ENCODE data around the gene LRFN2. TPM values are rescaled to one million over a fixed set of nuclear protein-coding genes. Genes with fewer than 3 reads are reported as not detected.

LRFN2 gene
- polyA plus RNA-seq, 1 of the 3 experiments (the other 2 are of a cell fraction) = 0.02 TPM

DNA sequence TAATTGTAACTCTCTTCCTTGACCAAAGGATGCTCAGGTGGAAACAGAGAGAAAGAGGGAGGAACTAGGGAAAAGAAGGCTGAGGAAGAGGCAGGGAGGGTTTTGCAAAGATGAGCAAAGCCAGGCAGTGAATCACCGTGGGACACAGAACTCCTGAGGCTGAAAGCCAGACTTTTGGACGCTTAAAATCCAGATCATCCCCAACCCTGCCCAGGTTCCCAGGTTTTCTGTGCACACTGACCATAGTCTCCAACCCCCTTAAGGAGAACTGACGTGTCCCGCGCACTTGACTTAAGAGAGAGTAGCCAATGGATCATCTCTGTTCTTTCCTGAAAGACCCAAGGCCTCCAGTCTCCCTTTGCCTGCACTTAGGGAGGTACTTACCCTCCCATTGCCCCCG is 75.3 kb downstream of the LRFN2 start:
- Histone ChIP-seq H3K9ac (no peak overlapping the region), H3F3A (replicated peaks; ENCODE audit: insufficient read depth) (no peaks in the 10 kb centered on the region), H3K27me3 (ENCODE audit: insufficient read depth) (no peaks in the 10 kb centered on the region), H3K4me2 (no peak overlapping the region), H3K4me1 (ENCODE audit: control insufficient read depth in 1 of 2, insufficient read depth in 2 of 2, low read depth in 1 of 2, low read length in 1 of 2) (peaks cover 0 to 65% of the 10 kb centered on the region in 2 experiments; a peak in 2 of 4 replicates), H2AFZ (ENCODE audit: low read depth) (no peak overlapping the region), H3K4me3 (ENCODE audit: low read depth in 2 of 2, low read length in 1 of 2) (no peak overlapping the region), H3K79me2 (ENCODE audit: insufficient read depth) (no peaks in the 10 kb centered on the region), H4K20me1 (ENCODE audit: insufficient read depth) (no peaks in the 10 kb centered on the region), H3K9me3 (no peaks in the 10 kb centered on the region), H3K27ac (ENCODE audit: low read depth in 2 of 2, low read length in 1 of 2) (peak overlapping the region in 1 of 2 experiments; percentile 80; a peak in 2 of 4 replicates), H3K36me3 (replicated peaks in 1 of 2; ENCODE audit: control insufficient read depth in 1 of 2, insufficient read depth in 2 of 2, low read length in 1 of 2) (no peaks in the 10 kb centered on the region), H3K9me2 (no peaks in the 10 kb centered on the region)
- TF ChIP-seq, protein P1, sequence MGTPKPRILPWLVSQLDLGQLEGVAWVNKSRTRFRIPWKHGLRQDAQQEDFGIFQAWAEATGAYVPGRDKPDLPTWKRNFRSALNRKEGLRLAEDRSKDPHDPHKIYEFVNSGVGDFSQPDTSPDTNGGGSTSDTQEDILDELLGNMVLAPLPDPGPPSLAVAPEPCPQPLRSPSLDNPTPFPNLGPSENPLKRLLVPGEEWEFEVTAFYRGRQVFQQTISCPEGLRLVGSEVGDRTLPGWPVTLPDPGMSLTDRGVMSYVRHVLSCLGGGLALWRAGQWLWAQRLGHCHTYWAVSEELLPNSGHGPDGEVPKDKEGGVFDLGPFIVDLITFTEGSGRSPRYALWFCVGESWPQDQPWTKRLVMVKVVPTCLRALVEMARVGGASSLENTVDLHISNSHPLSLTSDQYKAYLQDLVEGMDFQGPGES (IDR thresholded peaks at IDR 0.05; ENCODE audit: low read depth, low read length) = no peak
- TF ChIP-seq, protein P2, sequence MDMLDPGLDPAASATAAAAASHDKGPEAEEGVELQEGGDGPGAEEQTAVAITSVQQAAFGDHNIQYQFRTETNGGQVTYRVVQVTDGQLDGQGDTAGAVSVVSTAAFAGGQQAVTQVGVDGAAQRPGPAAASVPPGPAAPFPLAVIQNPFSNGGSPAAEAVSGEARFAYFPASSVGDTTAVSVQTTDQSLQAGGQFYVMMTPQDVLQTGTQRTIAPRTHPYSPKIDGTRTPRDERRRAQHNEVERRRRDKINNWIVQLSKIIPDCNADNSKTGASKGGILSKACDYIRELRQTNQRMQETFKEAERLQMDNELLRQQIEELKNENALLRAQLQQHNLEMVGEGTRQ (IDR thresholded peaks at IDR 0.05; ENCODE audit: borderline replicate concordance, low read depth, low read length) = no peak
- TF ChIP-seq TEAD4 (IDR thresholded peaks at IDR 0.05; ENCODE audit: borderline replicate concordance, insufficient read depth) (no peak), YY1 (IDR thresholded peaks at IDR 0.05; ENCODE audit: low read depth) (no peak), SMC3 (IDR thresholded peaks at IDR 0.05; ENCODE audit: low read depth, low read length) (no peak), RCOR1 (IDR thresholded peaks at IDR 0.05; ENCODE audit: low read length) (no peak), RXRA (IDR thresholded peaks at IDR 0.05; ENCODE audit: borderline replicate concordance, low read depth) (no peak), TCF12 (IDR thresholded peaks at IDR 0.05) (no peak), GATA2 (CRISPR knock-in tag; IDR thresholded peaks at IDR 0.05) (no peak), GABPA (IDR thresholded peaks at IDR 0.05; ENCODE audit: low read depth) (no peak), RAD21 (IDR thresholded peaks at IDR 0.05; ENCODE audit: low read length) (no peak)
- TF ChIP-seq, protein P3, sequence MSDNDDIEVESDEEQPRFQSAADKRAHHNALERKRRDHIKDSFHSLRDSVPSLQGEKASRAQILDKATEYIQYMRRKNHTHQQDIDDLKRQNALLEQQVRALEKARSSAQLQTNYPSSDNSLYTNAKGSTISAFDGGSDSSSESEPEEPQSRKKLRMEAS (IDR thresholded peaks at IDR 0.05; ENCODE audit: low read depth) = no peak
- DNase-seq = no peak
- 55% methylated on average over 6 of the region's 6 CpGs for WGBS (ENCODE audit: low lambda C conversion rate)
- ChIA-PET CTCF (interaction anchor here (2.0 kb wide), 1 partner anchor 183 kb away, joined by 7 read pairs; no protein-coding TSS in a partner anchor), POLR2A (no interaction called here)

DNA sequence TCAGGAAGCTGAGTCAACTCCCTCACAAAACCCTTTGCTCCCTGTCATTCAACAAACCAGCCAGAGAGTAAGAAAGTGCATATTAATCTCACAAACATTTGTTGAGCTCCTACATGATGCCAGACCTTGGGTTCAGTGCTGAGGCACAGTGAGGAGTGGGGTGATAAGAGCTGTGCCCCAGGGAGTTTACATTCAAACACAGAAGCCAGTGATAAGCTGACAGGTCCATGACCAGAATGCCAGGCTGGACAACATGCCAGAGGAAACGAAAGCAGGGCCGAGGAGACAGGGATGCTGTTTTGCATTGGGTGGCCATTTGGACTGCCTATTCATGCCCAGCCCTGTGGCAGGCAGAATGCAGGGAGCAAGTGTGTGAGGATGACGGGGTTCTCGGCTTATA is 76.7 kb downstream of the LRFN2 start:
- peak overlapping the region in 1 of 2 experiments; percentile 88; a peak in 2 of 4 replicates for H3K27ac ChIP-seq (ENCODE audit: low read depth in 2 of 2, low read length in 1 of 2)
- H2AFZ ChIP-seq (ENCODE audit: low read depth) = no peak overlapping the region
- no peaks in the 10 kb centered on the region for H3F3A ChIP-seq (replicated peaks; ENCODE audit: insufficient read depth)
- CTCF ChIA-PET = interaction anchor here (0.7 to 2.4 kb wide), 5 partner anchors 14 to 182 kb away, joined by 3 to 9 read pairs (median 4); partner anchors contain the start of gene LRFN2
- H3K36me3 ChIP-seq (replicated peaks in 1 of 2; ENCODE audit: control insufficient read depth in 1 of 2, insufficient read depth in 2 of 2, low read length in 1 of 2) = no peaks in the 10 kb centered on the region
- POLR2A ChIA-PET = interaction anchor here (1.0 kb wide), 2 partner anchors 76 to 99 kb away, joined by 3 read pairs; partner anchors contain the start of gene LRFN2
- H3K9ac ChIP-seq = no peak overlapping the region
- peak; percentile 42 for TF ChIP-seq RAD21 (IDR thresholded peaks at IDR 0.05; ENCODE audit: low read length)
- peak in 1 of 2 experiments; percentile 88; a peak in 2 of 4 replicates for TF ChIP-seq EP300 (IDR thresholded peaks at IDR 0.05; ENCODE audit: borderline replicate concordance in 1 of 2, low read depth in 1 of 2, low read length in 1 of 2)
- TF ChIP-seq MXI1 (IDR thresholded peaks at IDR 0.05; ENCODE audit: low read depth, low read length) = peak; percentile 89
- peak; percentile 3; the same call in 1 of the 2 replicates for TF ChIP-seq SMC3 (IDR thresholded peaks at IDR 0.05; ENCODE audit: low read depth, low read length)
- TF ChIP-seq RCOR1 (IDR thresholded peaks at IDR 0.05; ENCODE audit: low read length) = peak; percentile 97
- no peak for TF ChIP-seq TAF1 (IDR thresholded peaks at IDR 0.05; ENCODE audit: borderline replicate concordance, low read depth, low read length)
- peak; percentile 81 for TF ChIP-seq CHD2 (IDR thresholded peaks at IDR 0.05; ENCODE audit: low read length, partially characterized antibody)
- peak; percentile 97 for TF ChIP-seq GATA2 (CRISPR knock-in tag; IDR thresholded peaks at IDR 0.05)
- peak; percentile 95 for TF ChIP-seq FOXJ3 (CRISPR knock-in tag; IDR thresholded peaks at IDR 0.05)
- TF ChIP-seq, protein P4, sequence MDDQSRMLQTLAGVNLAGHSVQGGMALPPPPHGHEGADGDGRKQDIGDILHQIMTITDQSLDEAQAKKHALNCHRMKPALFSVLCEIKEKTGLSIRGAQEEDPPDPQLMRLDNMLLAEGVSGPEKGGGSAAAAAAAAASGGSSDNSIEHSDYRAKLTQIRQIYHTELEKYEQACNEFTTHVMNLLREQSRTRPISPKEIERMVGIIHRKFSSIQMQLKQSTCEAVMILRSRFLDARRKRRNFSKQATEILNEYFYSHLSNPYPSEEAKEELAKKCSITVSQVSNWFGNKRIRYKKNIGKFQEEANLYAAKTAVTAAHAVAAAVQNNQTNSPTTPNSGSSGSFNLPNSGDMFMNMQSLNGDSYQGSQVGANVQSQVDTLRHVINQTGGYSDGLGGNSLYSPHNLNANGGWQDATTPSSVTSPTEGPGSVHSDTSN (IDR thresholded peaks at IDR 0.05) = no peak
- TF ChIP-seq FOSL2 (IDR thresholded peaks at IDR 0.05; ENCODE audit: borderline replicate concordance, low read depth) = no peak
- WGBS (ENCODE audit: low lambda C conversion rate) = 28% methylated on average over 4 of the region's 4 CpGs
- peaks cover 0 to 59% of the 10 kb centered on the region in 2 experiments; a peak in 2 of 4 replicates for H3K4me1 ChIP-seq (ENCODE audit: control insufficient read depth in 1 of 2, insufficient read depth in 2 of 2, low read depth in 1 of 2, low read length in 1 of 2)
- H3K4me3 ChIP-seq (ENCODE audit: low read depth in 2 of 2, low read length in 1 of 2) = no peak overlapping the region
- no peaks in the 10 kb centered on the region for H3K9me3 ChIP-seq
- no peaks in the 10 kb centered on the region for H4K20me1 ChIP-seq (ENCODE audit: insufficient read depth)
- no peaks in the 10 kb centered on the region for H3K9me2 ChIP-seq
- peak; percentile 75 for DNase-seq
- H3K27me3 ChIP-seq (ENCODE audit: insufficient read depth) = no peaks in the 10 kb centered on the region
- H3K4me2 ChIP-seq = no peak overlapping the region
- H3K79me2 ChIP-seq (ENCODE audit: insufficient read depth) = no peaks in the 10 kb centered on the region
